Glomerular endothelial cell (primary cell): ENCODE results near the gene NUP98. TPM values are rescaled to one million over a fixed set of nuclear protein-coding genes. Genes with fewer than 3 reads are reported as not detected.
"Not testable (repeated sequence)": the region's sequence is repeated elsewhere in the genome, so short reads cannot be mapped to it uniquely, and the experiment has no call there.

ENCODE experiments used
- DNase-seq: peaks from one replicate; pipeline ENCODE4 v3.0.0-alpha.2; 2011; ENCODE audit warnings: low read depth, low spot score; ENCODE audit errors: extremely low read depth
- total RNA-seq: library from RNA; depleted of rRNA; stranded (reverse); fragments of >200 nt; gene quantifications from 2 replicates; pipeline ENCODE4 v1.2.3, GENCODE V29; 2015

Gene NUP98
- total RNA-seq, 1 donor from 2014 or later = 79.4 TPM

- DNase-seq = no peak
Observed at GRCh38 chr11:3827434-3828186, 30.3 kb upstream of the NUP98 start.

- DNase-seq = no peak
Observed at GRCh38 chr11:3826721-3827120, 29.4 kb upstream of the NUP98 start.

GRCh38 chr11:3825473-3826154 lies 28.3 kb upstream of the NUP98 start:
- DNase-seq = no peak

GRCh38 chr11:3824714-3825472 lies 27.5 kb upstream of the NUP98 start:
- DNase-seq = no peak

GRCh38 chr11:3823762-3824506 lies 26.6 kb upstream of the NUP98 start:
- no peak for DNase-seq

- DNase-seq = no peak
Observed at GRCh38 chr11:3823303-3823702, 25.9 kb upstream of the NUP98 start.

- DNase-seq = no peak
Observed at GRCh38 chr11:3822312-3822711, 25.0 kb upstream of the NUP98 start.

- no peak for DNase-seq
Observed at GRCh38 chr11:3820971-3821370, 23.6 kb upstream of the NUP98 start.

- DNase-seq = no peak
Observed at GRCh38 chr11:3817181-3817800, 19.9 kb upstream of the NUP98 start.

- DNase-seq = no peak
Observed at GRCh38 chr11:3816673-3817072, 19.3 kb upstream of the NUP98 start.

GRCh38 chr11:3815845-3816244 lies 18.5 kb upstream of the NUP98 start:
- DNase-seq = no peak

- DNase-seq = not testable (repeated sequence)
Observed at GRCh38 chr11:3814832-3815231, 17.5 kb upstream of the NUP98 start.

GRCh38 chr11:3810951-3811350 lies 13.6 kb upstream of the NUP98 start:
- no peak for DNase-seq

- no peak for DNase-seq
Observed at GRCh38 chr11:3810446-3810845, 13.1 kb upstream of the NUP98 start.

- no peak for DNase-seq
Observed at GRCh38 chr11:3809624-3809928, 12.2 kb upstream of the NUP98 start.

- DNase-seq = no peak
Observed at GRCh38 chr11:3808861-3809623, 11.7 kb upstream of the NUP98 start.

- no peak for DNase-seq
Observed at GRCh38 chr11:3807909-3808860, 10.8 kb upstream of the NUP98 start, which contains the start of gene PGAP2. PGAP2 (plus strand) TSS chr11:3808560; CDS start chr11:3811260, 2,700 bp downstream.

GRCh38 chr11:3803726-3804495 lies 6.6 kb upstream of the NUP98 start:
- DNase-seq = no peak
